Stomach (tissue), 9 donors: Measurements from ENCODE around the gene DIPK2B. TPM values are rescaled to one million over a fixed set of nuclear protein-coding genes. Genes with fewer than 3 reads are reported as not detected.

ENCODE experiments used
- DNase-seq, 2 donors: peaks; one replicate each; pipeline versions ENCODE4 v3.0.0 to v3.0.0-alpha.2; 2013 to 2019
- H3K27ac ChIP-seq, 5 donors: fragments of 200-600 bp in 4 of 5; sonication (generic) in 4 of 5; one replicate each; pipeline ENCODE4 v1.5.1; 2013 to 2019; ENCODE audit warnings: mild to moderate bottlenecking in 1 of 5, moderate library complexity in 1 of 5
- H3K27me3 ChIP-seq, 3 donors: fragments of 200-600 bp; sonication (generic); one replicate each; pipeline ENCODE4 v1.5.1; 2017 to 2019; ENCODE audit warnings: mixed run types in 1 of 3
- H3K36me3 ChIP-seq, 4 donors: fragments of 200-600 bp; sonication (generic); 1 replicate in 3 of 4; 2 replicates in 1 of 4; pipeline ENCODE4 v1.5.1; 2016 to 2019
- H3K4me1 ChIP-seq, 4 donors: fragments of 200-600 bp; sonication (generic); one replicate each; pipeline ENCODE4 v1.5.1; 2016 to 2019
- H3K4me3 ChIP-seq, 4 donors: fragments of 200-600 bp; sonication (generic) in 3 of 4; one replicate each; pipeline ENCODE4 v1.5.1; 2016 to 2019; ENCODE audit warnings: mild to moderate bottlenecking in 1 of 4
- H3K9me3 ChIP-seq, 4 donors: fragments of 200-600 bp; sonication (generic); one replicate each; pipeline ENCODE4 v1.5.1; 2016 to 2019
- CTCF ChIP-seq, 7 experiments: fragments of 450-650 bp in 4 of 7; fragments of 200-600 bp in 3 of 7; sonication (generic) in 3 of 7; IDR thresholded peaks; one replicate each; pipeline ENCODE4 v1.5.1; 2016 to 2019; ENCODE audit warnings: antibody characterized with exemption in 7 of 7, control low read depth in 2 of 7, mild to moderate bottlenecking in 1 of 7
- EP300 ChIP-seq: sonication (generic); formaldehyde crosslinking; IDR thresholded peaks from one replicate; pipeline ENCODE4 v1.6.1; 2017; ENCODE audit warnings: antibody characterized with exemption
- POLR2A ChIP-seq, 4 donors: fragments of 450-650 bp; IDR thresholded peaks; one replicate each; pipeline ENCODE4 v1.6.1; 2016; ENCODE audit warnings: antibody characterized with exemption in 4 of 4, control low read depth in 2 of 4, mild to moderate bottlenecking in 1 of 4, moderate library complexity in 1 of 4
- POLR2AphosphoS5 ChIP-seq, 3 donors: sonication (generic); formaldehyde crosslinking; IDR thresholded peaks; one replicate each; pipeline ENCODE4 v1.6.1; 2016; ENCODE audit warnings: antibody characterized with exemption in 3 of 3
- WGBS, 5 donors: extraction: QIAGEN DNeasy Blood & Tissue Kit in 3 of 5; methylation state at CpG; one replicate each; pipeline versions ENCODE4 v1.1.5 to v1.1.7; 2013 to 2018; 5-methylcytosine and 5-hydroxymethylcytosine counted together
- intact Hi-C: fragments of 100-400 bp; cut with DNase I; formaldehyde crosslinking; loops from one replicate; pipeline ENCODE4 v1.15.1; 2023; ENCODE audit warnings: low total_unique reads
- polyA plus RNA-seq, 3 donors: library from polyadenylated mRNA; stranded (reverse); fragments of 200-250 nt; gene quantifications; one replicate each; pipeline ENCODE4 v1.2.3, GENCODE V29; 2013
- total RNA-seq, 5 donors: library from RNA; depleted of rRNA; stranded (reverse); fragments of >200 nt; gene quantifications; one replicate each; pipeline versions ENCODE4 v1.1.0 to v1.2.3, GENCODE V29; 2014 to 2016
- donor health status: healthy with polysubstance abuse.
- donor health status: Bipolar disorder and iron deficiency.
- donor health status: healthy.

Gene DIPK2B
- total and polyA plus RNA-seq, 8 donors: 1.1 to 37.3 (median 6.6) TPM

DNA sequence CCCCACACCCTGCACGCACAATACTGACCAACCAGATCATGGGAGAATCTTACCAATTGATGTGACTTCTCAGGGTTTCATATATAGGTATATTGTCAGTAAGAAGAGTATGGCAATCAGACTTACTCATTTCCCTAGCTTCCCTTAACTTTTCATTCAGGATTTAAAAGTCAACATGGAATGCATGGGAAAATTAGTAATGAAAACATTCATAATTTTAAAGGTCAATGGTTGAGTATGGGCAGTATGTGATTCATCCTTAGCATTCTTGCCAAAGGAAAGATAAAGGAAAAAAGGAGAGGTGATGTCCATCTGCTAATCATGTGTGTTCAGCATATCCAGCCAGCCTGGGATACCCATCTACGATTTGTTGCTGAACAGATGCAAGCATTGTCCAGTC is 4.0 kb downstream of the DIPK2B start:
- no peaks in the 10 kb centered on the region for H3K36me3 ChIP-seq
- H3K27me3 ChIP-seq: peaks cover 0 to 13% (median 0%) of the 10 kb centered on the region in 3 donors
- 49 to 82% (median 66%) methylated on average over 2 of the region's 2 CpGs for WGBS, 5 donors
- H3K27ac ChIP-seq: no peak overlapping the region
- H3K4me1 ChIP-seq: no peaks in the 10 kb centered on the region
- no peaks in the 10 kb centered on the region for H3K9me3 ChIP-seq
- intact Hi-C loops: no loop called here
- no peak for TF ChIP-seq POLR2A (IDR thresholded peaks at IDR 0.05)
- TF ChIP-seq POLR2AphosphoS5 (IDR thresholded peaks at IDR 0.05): no peak
- TF ChIP-seq EP300: no peak
- TF ChIP-seq CTCF (IDR thresholded peaks at IDR 0.05): no peak
- H3K4me3 ChIP-seq: no peak overlapping the region
- no peak for DNase-seq

- peaks cover 0 to 9% (median 7%) of the 10 kb centered on the region in 4 donors for H3K4me1 ChIP-seq
- no peaks in the 10 kb centered on the region for H3K9me3 ChIP-seq
- no peak overlapping the region for H3K4me3 ChIP-seq
- no peak for TF ChIP-seq EP300
- TF ChIP-seq CTCF (IDR thresholded peaks at IDR 0.05): no peak
- TF ChIP-seq POLR2A (IDR thresholded peaks at IDR 0.05): no peak
- no peak for TF ChIP-seq POLR2AphosphoS5 (IDR thresholded peaks at IDR 0.05)
- 57 to 69% (median 66%) methylated on average over 7 of the region's 7 CpGs for WGBS, 5 donors
- peaks cover 0 to 11% (median 0%) of the 10 kb centered on the region in 3 donors for H3K27me3 ChIP-seq
- no peaks in the 10 kb centered on the region for H3K36me3 ChIP-seq
- intact Hi-C loops: no loop called here
- no peak overlapping the region for H3K27ac ChIP-seq
- DNase-seq: no peak
Observed at GRCh38 chrX:45191820-45192409, 8.8 kb downstream of the DIPK2B start.

DNA sequence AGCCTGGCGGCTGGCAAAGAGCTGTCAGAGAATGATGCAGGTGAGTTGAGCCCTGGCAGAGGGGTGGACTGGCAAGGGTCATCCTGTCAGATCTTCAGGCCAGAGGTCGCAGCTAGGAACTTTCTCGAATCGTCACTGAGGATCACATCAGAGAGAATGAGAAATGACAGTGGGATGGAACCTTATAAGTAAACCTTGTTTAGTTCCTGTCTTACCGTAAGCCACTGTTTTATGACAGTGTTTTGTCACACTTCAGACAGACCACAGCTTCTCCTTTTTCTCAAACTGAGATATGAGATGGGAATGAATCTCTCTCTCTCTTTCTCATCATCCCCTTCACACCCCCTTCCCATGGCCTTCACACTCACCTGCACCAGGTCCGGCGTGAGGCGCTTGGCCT is 9.3 kb downstream of the DIPK2B start:
- Histone ChIP-seq H3K9me3 (no peaks in the 10 kb centered on the region), H3K4me3 (no peak overlapping the region), H3K4me1 (peaks cover 0 to 13% (median 8%) of the 10 kb centered on the region in 4 donors), H3K27me3 (peaks cover 0 to 11% (median 0%) of the 10 kb centered on the region in 3 donors), H3K36me3 (no peaks in the 10 kb centered on the region), H3K27ac (no peak overlapping the region)
- TF ChIP-seq POLR2AphosphoS5 (IDR thresholded peaks at IDR 0.05) (no peak), POLR2A (IDR thresholded peaks at IDR 0.05) (no peak), CTCF (IDR thresholded peaks at IDR 0.05) (no peak), EP300 (no peak)
- no peak for DNase-seq
- WGBS, 5 donors: 68 to 86% (median 75%) methylated on average over 8 of the region's 8 CpGs
- intact Hi-C loops: no loop called here

DNA sequence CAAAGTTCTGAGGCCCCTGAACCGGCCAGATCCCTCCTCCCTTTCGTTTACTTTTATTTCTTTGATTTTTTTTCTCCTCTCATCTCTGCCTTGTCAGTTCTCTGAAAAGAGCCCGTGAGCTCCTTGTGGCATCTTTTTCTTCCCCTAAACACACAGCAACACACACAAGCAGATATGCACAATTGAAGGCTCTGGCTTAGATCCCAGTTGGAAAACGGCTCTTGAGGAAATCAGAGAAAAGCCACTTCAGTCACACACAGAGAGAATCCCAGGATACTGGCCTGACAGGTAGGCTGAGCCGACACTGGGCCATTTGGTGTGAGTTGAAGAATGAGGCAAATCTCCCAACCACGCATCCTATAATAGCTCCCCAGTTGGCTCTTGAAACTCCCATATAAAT is 12.9 kb downstream of the DIPK2B start:
- Histone ChIP-seq H3K9me3 (no peaks in the 10 kb centered on the region), H3K27me3 (peaks cover 0 to 11% (median 0%) of the 10 kb centered on the region in 3 donors), H3K4me1 (peaks cover 0 to 13% (median 8%) of the 10 kb centered on the region in 4 donors), H3K36me3 (no peaks in the 10 kb centered on the region), H3K27ac (peak overlapping the region in 1 of 5 donors; percentile 52), H3K4me3 (peak overlapping the region in 3 of 4 donors; percentile 40 to 49 (median 43))
- WGBS, 5 donors: 9 to 30% (median 18%) methylated on average over 5 to 6 of the region's 6 CpGs
- intact Hi-C loops: no loop called here
- no peak for TF ChIP-seq POLR2A (IDR thresholded peaks at IDR 0.05)
- TF ChIP-seq POLR2AphosphoS5 (IDR thresholded peaks at IDR 0.05): no peak
- no peak for TF ChIP-seq CTCF (IDR thresholded peaks at IDR 0.05)
- no peak for TF ChIP-seq EP300
- no peak for DNase-seq
